Fibroblast of pulmonary artery (primary cell): Measurements from ENCODE around the gene QPRT.
"Not testable (repeated sequence)": the region's sequence is repeated elsewhere in the genome, so short reads cannot be mapped to it uniquely, and the experiment has no call there.

Experiments
- DNase-seq: peaks from one replicate; pipeline ENCODE4 v3.0.0-alpha.2; 2010; ENCODE audit warnings: low read depth
- H3K4me3 ChIP-seq: replicated peaks from 2 replicates; pipeline ENCODE4 v1.5.1; 2011; ENCODE audit warnings: low read depth, mild to moderate bottlenecking, control low read depth, low read length, moderate library complexity
- CTCF ChIP-seq: IDR thresholded peaks from 2 replicates; pipeline ENCODE4 v1.5.1; 2011; ENCODE audit warnings: mild to moderate bottlenecking, control low read depth, low read length, inconsistent platforms; ENCODE audit errors: missing control alignments

Gene QPRT

GRCh38 chr16:29702269-29702668 lies 23.3 kb downstream of the QPRT start:
- H3K4me3 ChIP-seq = no peak overlapping the region
- DNase-seq = no peak
- TF ChIP-seq CTCF = no peak

GRCh38 chr16:29705030-29705429 lies 26.1 kb downstream of the QPRT start:
- TF ChIP-seq CTCF = no peak
- H3K4me3 ChIP-seq = no peak overlapping the region
- DNase-seq = no peak

- not testable (repeated sequence) for DNase-seq, H3K4me3 ChIP-seq
Observed at GRCh38 chr16:29707160-29707559, 28.2 kb downstream of the QPRT start.

- no peak for DNase-seq
- TF ChIP-seq CTCF = no peak
- no peak overlapping the region for H3K4me3 ChIP-seq
Observed at GRCh38 chr16:29708917-29709600, 30.1 kb downstream of the QPRT start.

GRCh38 chr16:29709657-29710056 lies 30.7 kb downstream of the QPRT start:
- DNase-seq, H3K4me3 ChIP-seq: not testable (repeated sequence)

- peak; percentile 77 for DNase-seq
- TF ChIP-seq CTCF = peak; percentile 66
- no peak overlapping the region for H3K4me3 ChIP-seq
Observed at GRCh38 chr16:29710227-29711219, 31.5 kb downstream of the QPRT start.

- H3K4me3 ChIP-seq = no peak overlapping the region
- no peak for TF ChIP-seq CTCF
- DNase-seq = no peak
Observed at GRCh38 chr16:29712809-29713208, 33.8 kb downstream of the QPRT start.

- DNase-seq = no peak
- H3K4me3 ChIP-seq = no peak overlapping the region
- TF ChIP-seq CTCF = no peak
Observed at GRCh38 chr16:29714396-29714795, 35.4 kb downstream of the QPRT start.
